Measurements from ENCODE around the gene FARS2.

GRCh38 chr6:5569491-5569890 is 308.2 kb downstream of the FARS2 start:
- TF ChIP-seq SUZ12 (IDR thresholded peaks at IDR 0.05): no peak
- no peak for TF ChIP-seq FOXK2 (IDR thresholded peaks at IDR 0.05)
- no peak for TF ChIP-seq ARNT (IDR thresholded peaks at IDR 0.05)
- no peak for TF ChIP-seq NFRKB (IDR thresholded peaks at IDR 0.05)
- no peak for TF ChIP-seq BHLHE40 (IDR thresholded peaks at IDR 0.05; ENCODE audit: borderline replicate concordance)
- TF ChIP-seq, protein P1, sequence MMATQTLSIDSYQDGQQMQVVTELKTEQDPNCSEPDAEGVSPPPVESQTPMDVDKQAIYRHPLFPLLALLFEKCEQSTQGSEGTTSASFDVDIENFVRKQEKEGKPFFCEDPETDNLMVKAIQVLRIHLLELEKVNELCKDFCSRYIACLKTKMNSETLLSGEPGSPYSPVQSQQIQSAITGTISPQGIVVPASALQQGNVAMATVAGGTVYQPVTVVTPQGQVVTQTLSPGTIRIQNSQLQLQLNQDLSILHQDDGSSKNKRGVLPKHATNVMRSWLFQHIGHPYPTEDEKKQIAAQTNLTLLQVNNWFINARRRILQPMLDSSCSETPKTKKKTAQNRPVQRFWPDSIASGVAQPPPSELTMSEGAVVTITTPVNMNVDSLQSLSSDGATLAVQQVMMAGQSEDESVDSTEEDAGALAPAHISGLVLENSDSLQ (IDR thresholded peaks at IDR 0.05): no peak
- TF ChIP-seq SP1 (IDR thresholded peaks at IDR 0.05): no peak
- no peak for TF ChIP-seq TARDBP (IDR thresholded peaks at IDR 0.05)
- no peak for TF ChIP-seq ZNF384 (IDR thresholded peaks at IDR 0.05)
- TF ChIP-seq FOXM1 (IDR thresholded peaks at IDR 0.05; ENCODE audit: borderline replicate concordance): no peak
- TF ChIP-seq ELF4 (IDR thresholded peaks at IDR 0.05): no peak
- no peak for TF ChIP-seq CTBP1 (IDR thresholded peaks at IDR 0.05; ENCODE audit: borderline replicate concordance)
- no peak for TF ChIP-seq HDGF (IDR thresholded peaks at IDR 0.05; ENCODE audit: borderline replicate concordance)
- no peak for TF ChIP-seq L3MBTL2 (conservative IDR thresholded peaks at IDR 0.05)
